GM19468 (cell line): Measurements from ENCODE around the gene DDX1.
"Not testable (repeated sequence)": the region's sequence is repeated elsewhere in the genome, so short reads cannot be mapped to it uniquely, and the experiment has no call there.

Experiments used
- ATAC-seq: cut with Tn5 transposase; IDR thresholded peaks from one replicate; pipeline ENCODE4 v1.9.1; 2021; ENCODE audit warnings: mild to moderate bottlenecking, moderate library complexity, moderate number of reproducible peaks; ENCODE audit not compliant: unreplicated experiment; ENCODE audit errors: extremely low read depth

The DDX1 gene

DNA sequence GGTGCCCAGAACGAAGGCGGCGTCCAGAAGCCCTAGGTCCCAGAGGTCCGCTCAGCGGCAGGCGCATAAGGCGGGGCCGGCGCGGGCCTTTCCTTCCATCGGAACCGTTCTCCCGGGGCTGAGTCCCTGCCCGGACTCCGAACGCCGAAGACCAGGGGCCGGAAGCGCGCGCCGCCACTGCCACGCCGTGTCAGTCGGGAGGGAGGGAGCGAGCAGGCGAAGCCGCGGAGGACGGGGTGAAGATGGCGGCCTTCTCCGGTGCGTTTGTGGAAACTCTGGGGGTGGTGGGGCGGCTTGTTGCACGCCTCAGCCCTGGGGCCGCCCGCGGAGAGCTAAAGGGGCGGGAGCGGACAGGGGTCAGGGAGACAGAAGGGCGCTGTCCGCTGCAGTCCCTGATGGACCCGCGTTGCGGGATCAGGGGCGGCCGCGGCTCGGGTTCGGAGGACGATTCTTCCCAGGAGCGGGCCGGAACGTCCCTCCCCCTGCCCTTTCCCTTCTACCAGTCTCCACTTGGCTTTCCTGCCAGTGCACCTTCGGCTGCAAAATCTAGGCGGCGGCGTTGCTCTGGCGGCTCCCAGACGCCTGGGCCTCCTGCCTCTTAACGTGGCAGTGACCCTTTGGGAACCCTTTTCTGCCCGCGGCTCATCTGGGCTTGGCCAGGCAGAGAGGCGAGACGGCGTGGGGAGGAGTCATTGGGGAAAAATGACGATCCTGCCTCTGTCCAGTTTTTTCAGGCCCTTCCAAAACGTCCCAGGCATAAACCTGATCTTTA lies at the start of gene DDX1:
TSS of gene DDX1 (plus strand) at position 177 of the 772 bp plus-strand sequence. CDS start at position 243, 66 bp downstream.
- ATAC-seq = peak; percentile 83

DNA sequence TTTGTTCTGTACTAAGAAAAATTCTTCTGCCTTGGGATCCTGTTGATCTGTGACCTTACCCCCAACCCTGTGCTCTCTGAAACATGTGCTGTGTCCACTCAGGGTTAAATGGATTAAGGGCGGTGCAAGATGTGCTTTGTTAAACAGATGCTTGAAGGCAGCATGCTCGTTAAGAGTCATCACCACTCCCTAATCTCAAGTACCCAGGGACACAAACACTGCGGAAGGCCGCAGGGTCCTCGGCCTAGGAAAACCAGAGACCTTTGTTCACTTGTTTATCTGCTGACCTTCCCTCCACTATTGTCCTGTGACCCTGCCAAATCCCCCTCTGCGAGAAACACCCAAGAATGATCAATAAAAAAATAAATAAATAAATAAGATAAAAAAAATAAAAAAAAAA lies 49.4 kb upstream of the DDX1 start:
- ATAC-seq = not testable (repeated sequence)

DNA sequence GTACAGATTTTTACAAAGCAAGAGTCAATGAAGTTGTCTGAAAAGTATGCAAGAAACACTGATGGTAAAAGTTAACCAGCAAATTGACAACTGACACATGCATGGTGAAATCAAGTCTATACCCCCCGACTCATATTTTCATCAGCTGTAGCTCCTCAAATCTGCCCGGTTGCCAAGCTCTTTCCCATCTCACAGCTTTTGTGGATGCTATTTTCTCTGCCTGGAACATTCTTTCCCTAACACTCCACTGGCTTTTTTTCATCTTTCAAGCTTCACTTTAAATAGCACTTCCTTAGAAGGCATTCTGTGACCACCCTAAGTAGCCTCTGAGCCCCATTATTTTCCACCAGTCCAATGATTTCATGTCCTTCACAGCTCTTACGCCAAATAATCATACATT lies 48.6 kb upstream of the DDX1 start:
- ATAC-seq = no peak

GRCh38 chr2:15543541-15543940 lies 48.1 kb upstream of the DDX1 start:
- ATAC-seq = no peak

- ATAC-seq = no peak
These were observed 47.4 kb upstream of the DDX1 start for GRCh38 chr2:15544227-15544626.

DNA sequence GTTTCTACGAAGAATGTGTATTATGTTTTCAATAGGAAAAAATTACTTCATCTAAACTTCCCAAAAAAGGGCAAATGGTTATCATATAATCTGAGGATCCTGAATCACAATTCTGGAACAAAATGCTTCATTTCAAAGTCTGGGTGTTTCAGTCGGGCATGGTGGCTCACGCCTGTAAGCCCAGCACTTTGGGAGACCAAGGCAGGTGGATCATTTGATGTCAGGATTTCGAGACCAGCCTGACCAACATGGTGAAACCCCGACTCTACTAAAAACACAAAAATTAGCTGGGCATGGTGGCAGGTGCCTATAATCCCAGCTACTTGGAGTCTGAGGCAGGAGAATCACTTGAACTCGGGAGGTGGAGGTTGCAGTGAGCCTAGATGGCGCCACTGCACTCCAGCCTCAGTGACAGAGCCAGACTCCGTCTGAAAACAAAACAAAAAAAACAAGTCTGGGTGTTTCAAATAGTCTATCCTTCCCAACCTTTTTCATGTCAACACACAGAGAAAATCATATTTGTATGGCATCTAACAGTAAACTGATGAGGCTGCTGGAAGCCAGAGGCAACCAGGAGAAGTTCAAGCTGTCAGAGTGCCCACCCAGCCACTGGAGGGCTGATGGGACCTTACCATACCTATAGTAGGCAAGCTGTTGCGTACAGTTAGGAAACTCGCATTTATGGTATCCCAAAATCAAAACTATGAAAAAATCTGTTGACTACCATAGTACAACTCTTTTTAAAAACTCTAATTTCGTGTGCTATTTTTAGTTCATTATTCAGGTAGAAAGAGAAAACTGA lies 45.2 kb upstream of the DDX1 start:
- no peak for ATAC-seq

DNA sequence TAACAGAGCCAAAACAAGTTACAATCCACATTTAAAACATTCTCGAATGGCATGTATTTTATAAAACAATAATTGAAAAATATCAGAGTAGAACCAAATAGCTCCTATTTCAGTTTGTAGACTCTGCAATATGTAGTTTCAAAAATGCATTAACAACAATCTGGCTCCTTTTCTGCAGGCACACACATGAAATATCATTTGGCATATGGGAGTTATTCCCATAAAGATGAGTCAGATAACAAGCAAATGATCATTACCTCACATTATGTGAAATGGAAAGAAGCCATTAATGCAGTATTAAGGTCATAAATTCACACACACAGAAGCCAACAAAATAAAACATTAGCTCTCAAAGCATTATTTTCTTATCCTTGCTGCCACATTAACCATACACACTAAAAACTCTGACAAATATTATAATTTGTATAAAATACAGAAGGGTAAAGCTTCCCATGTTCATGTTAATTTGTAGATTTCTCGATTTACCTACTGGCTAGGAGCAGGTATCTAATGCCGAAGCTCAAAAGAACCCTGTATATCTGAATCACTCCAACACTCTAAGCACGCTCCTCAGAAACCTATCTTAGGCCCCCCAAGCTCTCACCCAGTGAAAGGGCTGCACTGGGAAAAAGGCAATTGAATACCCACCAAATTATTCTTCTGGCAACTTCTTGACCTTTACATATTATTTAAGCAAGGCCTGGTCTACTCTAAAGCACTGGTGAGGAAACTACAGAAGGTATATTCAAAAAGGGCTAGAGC lies 44.4 kb upstream of the DDX1 start:
- ATAC-seq = no peak

DNA sequence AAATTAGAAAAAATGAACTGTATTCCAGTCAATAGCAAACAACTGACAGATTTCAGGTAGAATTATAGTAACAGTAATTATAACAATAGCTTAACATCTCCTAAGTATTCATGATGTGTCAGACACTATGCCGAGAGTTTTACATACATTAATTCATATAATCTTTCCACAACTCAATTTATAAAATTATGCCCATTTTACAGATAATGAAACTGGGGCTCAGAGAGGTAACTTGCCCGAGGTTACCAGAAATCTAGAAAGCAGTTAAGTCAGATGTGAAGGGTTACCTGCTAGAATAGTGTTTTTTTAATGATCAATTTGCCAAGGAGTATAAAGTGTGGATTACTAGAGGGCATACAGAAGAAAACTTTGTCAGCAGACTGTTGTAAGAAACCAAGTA lies 42.7 kb upstream of the DDX1 start:
- no peak for ATAC-seq

GRCh38 chr2:15553519-15553918 lies 38.1 kb upstream of the DDX1 start:
- no peak for ATAC-seq

GRCh38 chr2:15553951-15554350 lies 37.7 kb upstream of the DDX1 start:
- ATAC-seq = no peak

- no peak for ATAC-seq
These were observed 37.0 kb upstream of the DDX1 start for GRCh38 chr2:15554525-15555218.

- ATAC-seq = no peak
These were observed 35.9 kb upstream of the DDX1 start for GRCh38 chr2:15555760-15556193.

GRCh38 chr2:15556311-15556930 lies 35.2 kb upstream of the DDX1 start:
- no peak for ATAC-seq

GRCh38 chr2:15557887-15558311 lies 33.8 kb upstream of the DDX1 start:
- ATAC-seq = no peak

DNA sequence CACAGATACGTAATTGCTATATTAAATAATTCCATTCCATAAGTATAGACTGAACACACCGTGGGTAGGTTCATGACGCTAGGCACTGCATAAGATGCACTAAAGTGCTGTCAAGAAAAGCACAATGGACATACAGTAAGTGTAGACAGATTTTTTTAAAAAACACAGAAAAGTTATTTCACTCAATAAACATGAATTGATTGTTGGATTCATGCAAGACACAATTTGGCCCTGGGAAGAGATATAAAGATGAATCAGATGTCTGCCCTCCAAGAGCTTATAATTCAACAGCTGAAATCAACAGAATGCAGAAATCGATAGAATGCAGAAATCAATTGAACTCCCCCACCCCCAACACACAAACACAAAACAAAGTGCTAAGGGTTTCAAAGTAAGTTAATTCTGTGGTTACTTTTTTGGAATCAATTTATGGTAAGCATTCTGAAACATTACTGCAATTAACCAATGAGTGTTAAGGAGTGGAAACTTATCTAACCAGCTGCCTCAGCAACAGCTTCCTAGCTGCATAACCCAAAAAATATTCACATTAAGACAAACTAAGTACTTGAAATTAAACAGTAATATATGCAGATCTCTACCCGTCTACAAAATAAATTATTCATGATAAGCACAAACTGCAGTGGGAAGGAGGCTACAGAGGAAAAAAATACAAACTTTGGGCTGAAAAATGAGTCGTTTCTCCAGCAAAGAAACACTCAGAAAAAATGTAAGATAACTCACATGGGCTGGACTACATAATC lies 32.1 kb upstream of the DDX1 start:
- ATAC-seq = no peak

GRCh38 chr2:15560140-15560987 lies 31.3 kb upstream of the DDX1 start:
- no peak for ATAC-seq

DNA sequence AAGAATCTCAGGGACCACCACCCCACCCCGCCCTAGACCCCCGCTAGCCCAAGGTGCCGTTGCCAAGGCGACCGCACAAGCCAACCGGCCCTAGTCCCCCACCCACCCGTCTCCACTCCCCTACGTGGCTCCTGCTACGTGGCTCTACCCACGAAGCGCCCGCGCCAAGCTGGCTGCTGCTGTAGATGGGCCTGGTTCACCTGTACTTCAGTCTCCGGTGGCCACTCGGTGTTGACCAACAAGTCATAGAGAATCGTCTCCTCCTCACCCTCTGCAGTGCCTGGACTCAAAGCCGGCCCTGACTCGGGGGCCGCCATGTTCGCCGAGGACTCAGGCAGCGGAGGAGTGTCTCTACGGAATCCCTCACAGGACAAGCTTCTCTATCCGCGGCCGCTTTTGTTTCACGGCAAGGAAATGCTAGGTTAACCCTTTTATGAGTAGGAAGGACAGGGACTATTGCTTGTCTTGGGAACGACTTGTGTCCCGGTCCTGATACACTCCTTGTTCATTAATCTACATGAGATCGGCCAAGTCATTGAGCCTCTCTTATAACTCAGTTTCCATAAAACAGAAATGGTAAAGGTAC lies 30.6 kb upstream of the DDX1 start, which contains the start of gene NBAS:
TSS of gene NBAS (minus strand) at position 347 of the 586 bp plus-strand sequence. CDS start at position 317, 30 bp downstream.
- ATAC-seq = no peak
